ENCODE results near the gene FAF1.

Gene FAF1

GRCh38 chr1:50415235-50416149, 544.6 kb downstream of the FAF1 start:
- Histone ChIP-seq H2BK120ac (ENCODE audit: insufficient read depth, low read length, poor library complexity) (no peak overlapping the region), H3K36me3 (ENCODE audit: control insufficient read depth in 1 of 2, insufficient read depth in 2 of 2, low read length in 2 of 2) (no peaks in the 10 kb centered on the region), H3K18ac (ENCODE audit: low read length) (no peak overlapping the region), H3K23ac (ENCODE audit: low read length) (no peak overlapping the region), H4K12ac (ENCODE audit: low read depth, low read length) (no peak overlapping the region), H3K4ac (ENCODE audit: low read depth, low read length) (no peak overlapping the region), H2AK5ac (ENCODE audit: low read length) (no peak overlapping the region), H4K8ac (ENCODE audit: low read depth, low read length) (no peak overlapping the region), H3K14ac (ENCODE audit: low read length) (no peak overlapping the region), H3K79me2 (ENCODE audit: control insufficient read depth, insufficient read depth, low read length, poor library complexity) (no peaks in the 10 kb centered on the region), H3K4me3 (ENCODE audit: low read depth, low read length) (no peak overlapping the region), H3K4me2 (ENCODE audit: low read length) (peak overlapping the region; percentile 11), H3K9me3 (ENCODE audit: insufficient read depth, low read depth, low read length) (peaks cover 17% of the 10 kb centered on the region), H3K79me1 (ENCODE audit: low read length) (no peaks in the 10 kb centered on the region), H2BK5ac (ENCODE audit: low read depth, low read length, poor library complexity) (no peak overlapping the region), H3K4me1 (ENCODE audit: control insufficient read depth in 1 of 2, insufficient read depth in 2 of 2, low read length in 2 of 2) (peaks cover 0 to 7% of the 10 kb centered on the region in 2 experiments), H2BK12ac (ENCODE audit: low read length) (no peak overlapping the region), H3K9ac (ENCODE audit: low read length) (no peak overlapping the region), H2AFZ (ENCODE audit: insufficient read depth, low read length, poor library complexity) (no peak overlapping the region), H3K27me3 (ENCODE audit: insufficient read depth, low read length) (peaks cover 70% of the 10 kb centered on the region), H4K91ac (ENCODE audit: low read depth, low read length) (no peak overlapping the region), H3K27ac (ENCODE audit: low read depth, low read length) (no peak overlapping the region)
- DNase-seq = no peak
- WGBS (ENCODE audit: extremely low coverage, insufficient coverage, insufficient read length) = no CpG with 5 or more reads among the region's 56 CpGs

GRCh38 chr1:50414853-50415234, 545.2 kb downstream of the FAF1 start:
- no peak overlapping the region for H3K27ac ChIP-seq (ENCODE audit: low read depth, low read length)
- no peak overlapping the region for H2BK5ac ChIP-seq (ENCODE audit: low read depth, low read length, poor library complexity)
- H3K9me3 ChIP-seq (ENCODE audit: insufficient read depth, low read depth, low read length) = peaks cover 17% of the 10 kb centered on the region
- H3K4ac ChIP-seq (ENCODE audit: low read depth, low read length) = no peak overlapping the region
- no peaks in the 10 kb centered on the region for H3K79me1 ChIP-seq (ENCODE audit: low read length)
- H4K91ac ChIP-seq (ENCODE audit: low read depth, low read length) = no peak overlapping the region
- no peak overlapping the region for H3K18ac ChIP-seq (ENCODE audit: low read length)
- WGBS (ENCODE audit: extremely low coverage, insufficient coverage, insufficient read length) = no CpG with 5 or more reads among the region's 7 CpGs
- H3K14ac ChIP-seq (ENCODE audit: low read length) = no peak overlapping the region
- no peak overlapping the region for H2BK120ac ChIP-seq (ENCODE audit: insufficient read depth, low read length, poor library complexity)
- H4K12ac ChIP-seq (ENCODE audit: low read depth, low read length) = no peak overlapping the region
- H2AFZ ChIP-seq (ENCODE audit: insufficient read depth, low read length, poor library complexity) = no peak overlapping the region
- no peak overlapping the region for H2BK12ac ChIP-seq (ENCODE audit: low read length)
- no peaks in the 10 kb centered on the region for H3K36me3 ChIP-seq (ENCODE audit: control insufficient read depth in 1 of 2, insufficient read depth in 2 of 2, low read length in 2 of 2)
- no peak overlapping the region for H3K4me3 ChIP-seq (ENCODE audit: low read depth, low read length)
- no peak overlapping the region for H3K9ac ChIP-seq (ENCODE audit: low read length)
- peaks cover 0 to 7% of the 10 kb centered on the region in 2 experiments for H3K4me1 ChIP-seq (ENCODE audit: control insufficient read depth in 1 of 2, insufficient read depth in 2 of 2, low read length in 2 of 2)
- H2AK5ac ChIP-seq (ENCODE audit: low read length) = no peak overlapping the region
- H3K79me2 ChIP-seq (ENCODE audit: control insufficient read depth, insufficient read depth, low read length, poor library complexity) = no peaks in the 10 kb centered on the region
- no peak for DNase-seq
- no peak overlapping the region for H4K8ac ChIP-seq (ENCODE audit: low read depth, low read length)
- no peak overlapping the region for H3K4me2 ChIP-seq (ENCODE audit: low read length)
- no peak overlapping the region for H3K23ac ChIP-seq (ENCODE audit: low read length)
- H3K27me3 ChIP-seq (ENCODE audit: insufficient read depth, low read length) = peaks cover 63% of the 10 kb centered on the region

GRCh38 chr1:50412813-50413476, 547.1 kb downstream of the FAF1 start:
- H3K27ac ChIP-seq (ENCODE audit: low read depth, low read length) = no peak overlapping the region
- H3K14ac ChIP-seq (ENCODE audit: low read length) = no peak overlapping the region
- H3K4ac ChIP-seq (ENCODE audit: low read depth, low read length) = no peak overlapping the region
- no peaks in the 10 kb centered on the region for H3K36me3 ChIP-seq (ENCODE audit: control insufficient read depth in 1 of 2, insufficient read depth in 2 of 2, low read length in 2 of 2)
- H3K4me1 ChIP-seq (ENCODE audit: control insufficient read depth in 1 of 2, insufficient read depth in 2 of 2, low read length in 2 of 2) = peaks cover 0 to 2% of the 10 kb centered on the region in 2 experiments
- H2BK120ac ChIP-seq (ENCODE audit: insufficient read depth, low read length, poor library complexity) = no peak overlapping the region
- no peak overlapping the region for H2BK12ac ChIP-seq (ENCODE audit: low read length)
- no peak overlapping the region for H2AK5ac ChIP-seq (ENCODE audit: low read length)
- no peak overlapping the region for H3K4me2 ChIP-seq (ENCODE audit: low read length)
- no peak overlapping the region for H4K8ac ChIP-seq (ENCODE audit: low read depth, low read length)
- no peak overlapping the region for H3K9ac ChIP-seq (ENCODE audit: low read length)
- no peaks in the 10 kb centered on the region for H3K79me2 ChIP-seq (ENCODE audit: control insufficient read depth, insufficient read depth, low read length, poor library complexity)
- no peak for DNase-seq
- no peak overlapping the region for H3K4me3 ChIP-seq (ENCODE audit: low read depth, low read length)
- H4K12ac ChIP-seq (ENCODE audit: low read depth, low read length) = no peak overlapping the region
- no peak overlapping the region for H2AFZ ChIP-seq (ENCODE audit: insufficient read depth, low read length, poor library complexity)
- no peaks in the 10 kb centered on the region for H3K79me1 ChIP-seq (ENCODE audit: low read length)
- H3K9me3 ChIP-seq (ENCODE audit: insufficient read depth, low read depth, low read length) = peaks cover 10% of the 10 kb centered on the region
- peaks cover 45% of the 10 kb centered on the region for H3K27me3 ChIP-seq (ENCODE audit: insufficient read depth, low read length)
- H3K18ac ChIP-seq (ENCODE audit: low read length) = no peak overlapping the region
- no peak overlapping the region for H2BK5ac ChIP-seq (ENCODE audit: low read depth, low read length, poor library complexity)
- no peak overlapping the region for H4K91ac ChIP-seq (ENCODE audit: low read depth, low read length)
- H3K23ac ChIP-seq (ENCODE audit: low read length) = no peak overlapping the region
- no CpG with 5 or more reads among the region's 1 CpG for WGBS (ENCODE audit: extremely low coverage, insufficient coverage, insufficient read length)

- Histone ChIP-seq H3K36me3 (ENCODE audit: control insufficient read depth in 1 of 2, insufficient read depth in 2 of 2, low read length in 2 of 2) (no peaks in the 10 kb centered on the region), H3K27ac (ENCODE audit: low read depth, low read length) (no peak overlapping the region), H3K4me1 (ENCODE audit: control insufficient read depth in 1 of 2, insufficient read depth in 2 of 2, low read length in 2 of 2) (no peaks in the 10 kb centered on the region), H2BK12ac (ENCODE audit: low read length) (no peak overlapping the region), H3K4me3 (ENCODE audit: low read depth, low read length) (no peak overlapping the region), H3K18ac (ENCODE audit: low read length) (no peak overlapping the region), H2BK5ac (ENCODE audit: low read depth, low read length, poor library complexity) (no peak overlapping the region), H3K9me3 (ENCODE audit: insufficient read depth, low read depth, low read length) (no peaks in the 10 kb centered on the region), H3K79me1 (ENCODE audit: low read length) (no peaks in the 10 kb centered on the region), H3K9ac (ENCODE audit: low read length) (no peak overlapping the region), H3K27me3 (ENCODE audit: insufficient read depth, low read length) (no peaks in the 10 kb centered on the region), H2AK5ac (ENCODE audit: low read length) (no peak overlapping the region), H3K23ac (ENCODE audit: low read length) (no peak overlapping the region), H3K4me2 (ENCODE audit: low read length) (no peak overlapping the region), H3K4ac (ENCODE audit: low read depth, low read length) (no peak overlapping the region), H4K91ac (ENCODE audit: low read depth, low read length) (no peak overlapping the region), H4K8ac (ENCODE audit: low read depth, low read length) (no peak overlapping the region), H4K12ac (ENCODE audit: low read depth, low read length) (no peak overlapping the region), H2BK120ac (ENCODE audit: insufficient read depth, low read length, poor library complexity) (no peak overlapping the region), H3K79me2 (ENCODE audit: control insufficient read depth, insufficient read depth, low read length, poor library complexity) (no peaks in the 10 kb centered on the region), H2AFZ (ENCODE audit: insufficient read depth, low read length, poor library complexity) (no peak overlapping the region), H3K14ac (ENCODE audit: low read length) (no peak overlapping the region)
- no CpG with 5 or more reads among the region's 4 CpGs for WGBS (ENCODE audit: extremely low coverage, insufficient coverage, insufficient read length)
- DNase-seq = no peak
Measured at GRCh38 chr1:50405814-50406213, 554.3 kb downstream of the FAF1 start.
